ENCODE measurements around the gene PGAP3. TPM values are rescaled to one million over a fixed set of nuclear protein-coding genes. Genes with fewer than 3 reads are reported as not detected.

PGAP3 gene
- total RNA-seq, 1 experiment from 2014 or later: 29.0 TPM

DNA sequence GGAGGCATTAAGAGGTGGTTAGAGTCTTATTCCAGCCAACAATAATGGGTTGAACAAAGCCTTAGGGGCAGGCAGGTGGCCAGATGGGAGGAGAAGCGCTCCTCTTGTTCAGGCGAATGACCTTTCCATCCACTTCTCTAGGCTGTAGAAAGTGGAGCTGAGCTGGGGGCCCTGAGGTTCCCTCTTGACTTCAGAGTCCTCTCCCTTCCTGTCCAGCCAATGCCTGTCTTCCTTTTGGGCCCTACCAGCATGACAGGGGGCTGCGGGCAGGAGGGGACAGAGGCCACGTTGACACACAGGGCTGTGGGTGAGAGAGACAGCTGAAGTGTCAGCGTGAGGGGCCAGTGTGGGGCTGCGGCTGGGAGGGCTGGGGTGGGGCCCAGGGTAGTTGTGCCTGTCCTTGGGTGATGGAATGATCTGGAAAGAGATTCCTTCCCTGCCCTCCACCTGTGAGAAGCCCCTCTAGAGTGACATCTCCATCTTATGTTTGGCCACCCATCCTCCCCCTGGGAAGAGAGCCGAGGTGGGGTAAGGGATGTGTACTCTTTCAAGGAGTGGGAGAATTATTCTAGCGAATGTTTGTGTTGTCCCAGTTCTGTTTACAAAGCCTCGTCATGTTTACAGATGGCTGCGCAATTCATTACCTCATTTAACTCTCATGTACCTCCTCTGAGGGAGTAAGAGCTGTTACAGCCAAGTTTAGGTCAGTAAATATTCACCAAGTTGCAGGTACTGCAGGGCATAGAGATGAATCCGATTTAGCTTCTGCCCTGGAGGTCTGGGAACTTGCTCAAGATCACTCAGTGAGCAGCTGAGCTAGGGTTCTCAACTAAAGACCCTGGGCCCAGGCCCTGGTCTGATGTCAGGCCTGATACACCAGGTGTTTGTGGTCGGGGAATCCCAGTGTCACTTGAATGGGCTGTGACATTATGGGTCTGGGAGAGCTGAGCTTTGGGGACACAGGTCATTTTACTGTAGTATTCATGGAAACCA is 15.3 kb upstream of the PGAP3 start:
- no peak overlapping the region for H3K4me2 ChIP-seq (ENCODE audit: insufficient read depth, insufficient read length, low read length)
- WGBS (ENCODE audit: extremely low coverage, insufficient read length, low lambda C conversion rate): no CpG with 5 or more reads among the region's 12 CpGs
- DNase-seq: no peak
- no peak overlapping the region for H3T11ph ChIP-seq (ENCODE audit: low read length)
- no peak overlapping the region for H2BK12ac ChIP-seq (ENCODE audit: insufficient read length, low read depth, low read length)
- peaks cover 57 to 65% of the 10 kb centered on the region in 2 experiments for H3K4me1 Mint-ChIP-seq
- no peak overlapping the region for H2BK5ac ChIP-seq (ENCODE audit: insufficient read length, low read length)
- H4K20me1 ChIP-seq (ENCODE audit: control insufficient read depth, insufficient read depth, insufficient read length): no peaks in the 10 kb centered on the region
- no peak overlapping the region for H2AK5ac ChIP-seq (ENCODE audit: insufficient read length, low read length)
- no peaks in the 10 kb centered on the region for H3K79me1 ChIP-seq (ENCODE audit: insufficient read depth, low read depth, low read length, poor library complexity, severe bottlenecking)
- H2BK120ac ChIP-seq (ENCODE audit: low read depth, low read length, poor library complexity, severe bottlenecking): no peak overlapping the region
- no peak overlapping the region for H4K91ac ChIP-seq (ENCODE audit: insufficient read length, low read depth, low read length)
- H3K36me3 Mint-ChIP-seq (ENCODE audit: insufficient read depth in 1 of 3, low read depth in 3 of 3): peaks cover 25 to 49% (median 36%) of the 10 kb centered on the region in 3 experiments
- no peak overlapping the region for H4K8ac ChIP-seq (replicated peaks; ENCODE audit: insufficient read length, low read depth, low read length)
- no peak overlapping the region for H2AFZ ChIP-seq (ENCODE audit: low read length)
- H3K27ac ChIP-seq (ENCODE audit: insufficient read length, low read depth, low read length): no peak overlapping the region
- peaks cover 51% of the 10 kb centered on the region for H3K79me2 ChIP-seq (ENCODE audit: insufficient read depth, low read length)
- H3K23me2 ChIP-seq (ENCODE audit: insufficient read length, low read depth, low read length, poor library complexity, severe bottlenecking): peaks cover 8% of the 10 kb centered on the region
- no peak overlapping the region for H3K56ac ChIP-seq (ENCODE audit: insufficient read length, low read depth, low read length)
- H3K27ac Mint-ChIP-seq: peak overlapping the region in 2 of 3 experiments; percentile 65 to 90; a peak in 4 of 7 replicates
- peak overlapping the region; percentile 92 to 97 for H3K4me3 Mint-ChIP-seq
- H4K5ac ChIP-seq (ENCODE audit: insufficient read length, low read depth, low read length): no peak overlapping the region
- H3K9me3 ChIP-seq (ENCODE audit: control insufficient read depth, low read depth, low read length): no peaks in the 10 kb centered on the region
- H3K9me3 Mint-ChIP-seq: no peaks in the 10 kb centered on the region
- peaks cover 16% of the 10 kb centered on the region for H3K4me1 ChIP-seq (ENCODE audit: insufficient read depth, low read length)
- no peaks in the 10 kb centered on the region; the same call in 1 of the 2 replicates for H3K27me3 Mint-ChIP-seq (ENCODE audit: low read depth)
- TF ChIP-seq, protein P1, sequence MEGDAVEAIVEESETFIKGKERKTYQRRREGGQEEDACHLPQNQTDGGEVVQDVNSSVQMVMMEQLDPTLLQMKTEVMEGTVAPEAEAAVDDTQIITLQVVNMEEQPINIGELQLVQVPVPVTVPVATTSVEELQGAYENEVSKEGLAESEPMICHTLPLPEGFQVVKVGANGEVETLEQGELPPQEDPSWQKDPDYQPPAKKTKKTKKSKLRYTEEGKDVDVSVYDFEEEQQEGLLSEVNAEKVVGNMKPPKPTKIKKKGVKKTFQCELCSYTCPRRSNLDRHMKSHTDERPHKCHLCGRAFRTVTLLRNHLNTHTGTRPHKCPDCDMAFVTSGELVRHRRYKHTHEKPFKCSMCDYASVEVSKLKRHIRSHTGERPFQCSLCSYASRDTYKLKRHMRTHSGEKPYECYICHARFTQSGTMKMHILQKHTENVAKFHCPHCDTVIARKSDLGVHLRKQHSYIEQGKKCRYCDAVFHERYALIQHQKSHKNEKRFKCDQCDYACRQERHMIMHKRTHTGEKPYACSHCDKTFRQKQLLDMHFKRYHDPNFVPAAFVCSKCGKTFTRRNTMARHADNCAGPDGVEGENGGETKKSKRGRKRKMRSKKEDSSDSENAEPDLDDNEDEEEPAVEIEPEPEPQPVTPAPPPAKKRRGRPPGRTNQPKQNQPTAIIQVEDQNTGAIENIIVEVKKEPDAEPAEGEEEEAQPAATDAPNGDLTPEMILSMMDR (conservative IDR thresholded peaks at IDR 0.05): no peak
- no peak overlapping the region for H2BK15ac ChIP-seq (ENCODE audit: low read depth, low read length)
- no peak overlapping the region for H3K23ac ChIP-seq (ENCODE audit: insufficient read length, low read depth, low read length)
- no peaks in the 10 kb centered on the region for H3K27me3 ChIP-seq (ENCODE audit: insufficient read depth, low read length)
- no peak overlapping the region for H2BK20ac ChIP-seq (ENCODE audit: low read depth, low read length, poor library complexity, severe bottlenecking)
- H3K18ac ChIP-seq (ENCODE audit: insufficient read length, low read depth, low read length): no peak overlapping the region
- no peak overlapping the region for H3K14ac ChIP-seq (ENCODE audit: insufficient read depth, low read length)
- no peak overlapping the region for H3K9ac ChIP-seq (ENCODE audit: extremely low read depth, insufficient read length, low read length)
- H3K4ac ChIP-seq (ENCODE audit: low read depth, low read length): no peak overlapping the region
